H9 (cell line): ENCODE measurements around the gene POLN. TPM values are rescaled to one million over a fixed set of nuclear protein-coding genes. Genes with fewer than 3 reads are reported as not detected.

Experiments used
- DNase-seq: peaks from one replicate; pipeline ENCODE4 v3.0.0-alpha.2; 2017
- H2AFZ ChIP-seq: one replicate; pipeline ENCODE4 v1.6.1; 2013; ENCODE audit warnings: mild to moderate bottlenecking, low read length, control low read depth, moderate library complexity
- H2AK5ac ChIP-seq: 2 replicates; pipeline ENCODE4 v1.6.1; 2013; ENCODE audit warnings: low read length, control low read depth, mixed read lengths; ENCODE audit not compliant: insufficient read length
- H2BK120ac ChIP-seq: one replicate; pipeline ENCODE4 v1.6.1; 2013; ENCODE audit warnings: low read depth, mild to moderate bottlenecking, low read length, control low read depth, inconsistent platforms; ENCODE audit not compliant: poor library complexity, severe bottlenecking
- H2BK12ac ChIP-seq: 2 replicates; pipeline ENCODE4 v1.6.1; 2013; ENCODE audit warnings: low read length, control low read depth, mixed read lengths, low read depth; ENCODE audit not compliant: insufficient read length
- H2BK15ac ChIP-seq: 2 replicates; pipeline ENCODE4 v1.6.1; 2013; ENCODE audit warnings: low read depth, low read length, control low read depth
- H2BK20ac ChIP-seq: one replicate; pipeline ENCODE4 v1.6.1; 2013; ENCODE audit warnings: low read depth, mild to moderate bottlenecking, low read length, control low read depth, inconsistent platforms; ENCODE audit not compliant: poor library complexity, severe bottlenecking
- H2BK5ac ChIP-seq: 2 replicates; pipeline ENCODE4 v1.6.1; 2013; ENCODE audit warnings: low read length, control low read depth, mixed read lengths; ENCODE audit not compliant: insufficient read length
- H3K14ac ChIP-seq: 2 replicates; pipeline ENCODE4 v1.6.1; 2013; ENCODE audit warnings: low read length, control low read depth; ENCODE audit not compliant: insufficient read depth
- H3K18ac ChIP-seq: 2 replicates; pipeline ENCODE4 v1.6.1; 2013; ENCODE audit warnings: low read depth, mild to moderate bottlenecking, mixed read lengths, low read length, control low read depth; ENCODE audit not compliant: insufficient read length
- H3K23ac ChIP-seq: 2 replicates; pipeline ENCODE4 v1.6.1; 2013; ENCODE audit warnings: low read length, control low read depth, mixed read lengths, low read depth; ENCODE audit not compliant: insufficient read length
- H3K23me2 ChIP-seq: 2 replicates; pipeline ENCODE4 v1.6.1; 2013; ENCODE audit warnings: low read depth, mild to moderate bottlenecking, mixed read lengths, low read length, control low read depth; ENCODE audit not compliant: insufficient read length, poor library complexity, severe bottlenecking
- H3K27ac ChIP-seq: 2 replicates; pipeline ENCODE4 v1.5.1; 2013; ENCODE audit warnings: low read length, control low read depth, mixed read lengths, low read depth; ENCODE audit not compliant: insufficient read length
- H3K27me3 ChIP-seq: 2 replicates; pipeline ENCODE4 v1.6.1; 2013; ENCODE audit warnings: low read length, control low read depth, inconsistent platforms; ENCODE audit not compliant: insufficient read depth
- H3K4ac ChIP-seq: 2 replicates; pipeline ENCODE4 v1.6.1; 2013; ENCODE audit warnings: low read depth, mild to moderate bottlenecking, control low read depth, inconsistent platforms, low read length, moderate library complexity
- H3K4me1 ChIP-seq: 2 replicates; pipeline ENCODE4 v1.6.1; 2013; ENCODE audit warnings: low read length, control low read depth, inconsistent platforms; ENCODE audit not compliant: insufficient read depth
- H3K4me2 ChIP-seq: 2 replicates; pipeline ENCODE4 v1.6.1; 2013; ENCODE audit warnings: low read length, control low read depth, mixed read lengths; ENCODE audit not compliant: insufficient read length, insufficient read depth
- H3K56ac ChIP-seq: 2 replicates; pipeline ENCODE4 v1.6.1; 2013; ENCODE audit warnings: low read depth, mild to moderate bottlenecking, mixed read lengths, low read length, control low read depth; ENCODE audit not compliant: insufficient read length
- H3K79me1 ChIP-seq: 2 replicates; pipeline ENCODE4 v1.6.1; 2013; ENCODE audit warnings: low read depth, mild to moderate bottlenecking, moderate library complexity, low read length, control low read depth, inconsistent platforms; ENCODE audit not compliant: insufficient read depth, poor library complexity, severe bottlenecking
- H3K79me2 ChIP-seq: 2 replicates; pipeline ENCODE4 v1.6.1; 2013; ENCODE audit warnings: low read length, control low read depth, inconsistent platforms; ENCODE audit not compliant: insufficient read depth
- H3K9ac ChIP-seq: 2 replicates; pipeline ENCODE4 v1.6.1; 2013; ENCODE audit warnings: low read length, control low read depth, mixed read lengths; ENCODE audit not compliant: insufficient read length; ENCODE audit errors: extremely low read depth
- H3K9me3 ChIP-seq: one replicate; pipeline ENCODE4 v1.6.1; 2013; ENCODE audit warnings: low read depth, low read length, inconsistent platforms; ENCODE audit not compliant: control insufficient read depth
- H3T11ph ChIP-seq: one replicate; pipeline ENCODE4 v1.6.1; 2013; ENCODE audit warnings: mild to moderate bottlenecking, low read length, control low read depth, inconsistent platforms
- H4K20me1 ChIP-seq: one replicate; pipeline ENCODE4 v1.6.1; 2013; ENCODE audit not compliant: control insufficient read depth, insufficient read length, insufficient read depth
- H4K5ac ChIP-seq: 2 replicates; pipeline ENCODE4 v1.6.1; 2013; ENCODE audit warnings: low read depth, mild to moderate bottlenecking, mixed read lengths, low read length, control low read depth; ENCODE audit not compliant: insufficient read length
- H4K8ac ChIP-seq: replicated peaks from 2 replicates; pipeline ENCODE4 v1.6.1; 2013; ENCODE audit warnings: low read length, control low read depth, mixed read lengths, low read depth; ENCODE audit not compliant: insufficient read length
- H4K91ac ChIP-seq: 2 replicates; pipeline ENCODE4 v1.6.1; 2013; ENCODE audit warnings: low read depth, mild to moderate bottlenecking, moderate library complexity, mixed read lengths, low read length, control low read depth; ENCODE audit not compliant: insufficient read length
- H3K27ac Mint-ChIP-seq, 3 experiments: 2 replicates in 2 of 3; 3 replicates in 1 of 3; pipeline ENCODE4 v1.8.0; 2020 to 2021; ENCODE audit warnings: mixed read lengths in 3 of 3, mild to moderate bottlenecking in 1 of 3, moderate library complexity in 1 of 3
- H3K27me3 Mint-ChIP-seq: 2 replicates; pipeline ENCODE4 v1.8.0; 2021; ENCODE audit warnings: low read depth, mild to moderate bottlenecking, moderate library complexity, mixed read lengths
- H3K36me3 Mint-ChIP-seq, 3 experiments: 2 replicates in 2 of 3; 3 replicates in 1 of 3; pipeline ENCODE4 v1.8.0; 2020 to 2021; ENCODE audit warnings: low read depth in 3 of 3, mixed read lengths in 3 of 3; ENCODE audit not compliant: insufficient read depth in 1 of 3
- H3K4me1 Mint-ChIP-seq, 2 experiments: 2 replicates each; pipeline ENCODE4 v1.8.0; 2020; ENCODE audit warnings: mixed read lengths in 2 of 2
- H3K4me3 Mint-ChIP-seq, 2 experiments: 2 replicates in 1 of 2; 3 replicates in 1 of 2; pipeline ENCODE4 v1.8.0; 2020 to 2021; ENCODE audit warnings: mild to moderate bottlenecking in 2 of 2, mixed read lengths in 2 of 2, moderate library complexity in 1 of 2
- H3K9me3 Mint-ChIP-seq, 2 experiments: 2 replicates in 1 of 2; 3 replicates in 1 of 2; pipeline ENCODE4 v1.8.0; 2020; ENCODE audit warnings: mild to moderate bottlenecking in 2 of 2, mixed read lengths in 2 of 2, moderate library complexity in 1 of 2
- CTCF ChIP-seq: fragments of 200-600 bp; sonication (generic); conservative IDR thresholded peaks from 3 replicates; pipeline ENCODE4 v1.8.0; 2021; ENCODE audit warnings: antibody characterized with exemption, mild to moderate bottlenecking
- WGBS: extraction: QIAGEN DNeasy Blood & Tissue Kit; methylation state at CpG from one replicate; pipeline ENCODE4 v1.1.7; 2013; ENCODE audit warnings: missing lambda C conversion rate, low lambda C conversion rate, mixed read lengths; ENCODE audit not compliant: insufficient read length; ENCODE audit errors: extremely low coverage; 5-methylcytosine and 5-hydroxymethylcytosine counted together
- total RNA-seq: library from RNA; stranded (reverse); gene quantifications from 2 replicates; pipeline ENCODE4 v1.2.1, GENCODE V29; 2021

POLN gene
- total RNA-seq, 1 experiment from 2014 or later, result 0.74 TPM

- Histone ChIP-seq H2BK5ac (no peak overlapping the region), H2BK12ac (no peak overlapping the region), H3K23ac (no peak overlapping the region), H4K5ac (no peak overlapping the region), H3K23me2 (no peaks in the 10 kb centered on the region), H2BK120ac (no peak overlapping the region), H3K9me3 (no peaks in the 10 kb centered on the region), H3K79me2 (no peaks in the 10 kb centered on the region), H4K91ac (no peak overlapping the region), H3K4ac (no peak overlapping the region), H3K56ac (no peak overlapping the region), H3K18ac (no peak overlapping the region), H2AFZ (no peak overlapping the region), H2AK5ac (no peak overlapping the region), H3K79me1 (no peaks in the 10 kb centered on the region), H2BK20ac (no peak overlapping the region), H3T11ph (no peak overlapping the region), H3K14ac (no peak overlapping the region; the same call in 1 of the 2 replicates), H4K8ac (no peak overlapping the region), H3K9ac (no peak overlapping the region), H4K20me1 (no peaks in the 10 kb centered on the region), H2BK15ac (no peak overlapping the region), H3K4me1 (no peaks in the 10 kb centered on the region), H3K27ac (no peak overlapping the region), H3K27me3 (peaks cover 4% of the 10 kb centered on the region), H3K4me2 (no peak overlapping the region)
- H3K4me1 Mint-ChIP-seq, result peaks cover 9 to 13% of the 10 kb centered on the region in 2 experiments
- no peak overlapping the region for H3K4me3 Mint-ChIP-seq
- no peak for DNase-seq
- no CpG with 5 or more reads among the region's 25 CpGs for WGBS
- H3K36me3 Mint-ChIP-seq, result no peaks in the 10 kb centered on the region; a peak in 1 of 7 replicates
- H3K27ac Mint-ChIP-seq, result no peak overlapping the region
- H3K9me3 Mint-ChIP-seq, result no peaks in the 10 kb centered on the region
- H3K27me3 Mint-ChIP-seq, result peaks cover 56% of the 10 kb centered on the region
- no peak for TF ChIP-seq CTCF
Measured at GRCh38 chr4:2047781-2048581, 193.9 kb downstream of the POLN start.
